HG02798 (cell line): ENCODE measurements around the gene APBB2.

Experiments
- ATAC-seq: cut with Tn5 transposase; IDR thresholded peaks from one replicate; pipeline ENCODE4 v1.9.1; 2021; ENCODE audit warnings: mild to moderate bottlenecking; ENCODE audit not compliant: unreplicated experiment, poor library complexity

APBB2 gene

DNA sequence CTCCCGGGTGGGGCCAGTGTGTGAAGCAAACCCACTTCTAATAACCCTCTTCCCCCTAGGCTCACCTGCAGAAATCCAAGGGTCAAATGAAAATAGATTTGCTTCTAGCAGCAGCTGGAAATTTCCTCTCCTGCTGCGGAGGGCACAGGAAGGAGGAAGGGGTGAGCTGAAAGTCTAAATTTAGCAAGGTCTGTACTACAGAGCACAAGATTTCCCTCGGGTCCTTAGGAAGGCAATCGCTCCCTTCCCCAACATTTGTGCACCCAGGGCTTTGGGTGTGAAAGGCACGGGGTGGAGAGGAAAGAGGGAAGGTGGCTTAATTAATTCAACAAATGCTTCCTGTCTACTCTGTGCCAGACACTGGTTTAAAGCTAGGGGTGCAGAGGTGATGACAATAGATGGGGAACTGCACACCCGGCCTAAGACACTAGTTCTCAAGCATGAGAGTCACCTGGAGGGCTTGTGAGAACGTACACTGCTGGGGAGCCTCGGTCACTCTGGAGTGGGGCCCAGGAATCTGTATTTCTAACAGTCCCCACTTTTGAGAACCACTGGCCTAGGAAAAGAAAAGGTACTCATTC, 260.2 kb downstream of the APBB2 start:
- ATAC-seq, result no peak

DNA sequence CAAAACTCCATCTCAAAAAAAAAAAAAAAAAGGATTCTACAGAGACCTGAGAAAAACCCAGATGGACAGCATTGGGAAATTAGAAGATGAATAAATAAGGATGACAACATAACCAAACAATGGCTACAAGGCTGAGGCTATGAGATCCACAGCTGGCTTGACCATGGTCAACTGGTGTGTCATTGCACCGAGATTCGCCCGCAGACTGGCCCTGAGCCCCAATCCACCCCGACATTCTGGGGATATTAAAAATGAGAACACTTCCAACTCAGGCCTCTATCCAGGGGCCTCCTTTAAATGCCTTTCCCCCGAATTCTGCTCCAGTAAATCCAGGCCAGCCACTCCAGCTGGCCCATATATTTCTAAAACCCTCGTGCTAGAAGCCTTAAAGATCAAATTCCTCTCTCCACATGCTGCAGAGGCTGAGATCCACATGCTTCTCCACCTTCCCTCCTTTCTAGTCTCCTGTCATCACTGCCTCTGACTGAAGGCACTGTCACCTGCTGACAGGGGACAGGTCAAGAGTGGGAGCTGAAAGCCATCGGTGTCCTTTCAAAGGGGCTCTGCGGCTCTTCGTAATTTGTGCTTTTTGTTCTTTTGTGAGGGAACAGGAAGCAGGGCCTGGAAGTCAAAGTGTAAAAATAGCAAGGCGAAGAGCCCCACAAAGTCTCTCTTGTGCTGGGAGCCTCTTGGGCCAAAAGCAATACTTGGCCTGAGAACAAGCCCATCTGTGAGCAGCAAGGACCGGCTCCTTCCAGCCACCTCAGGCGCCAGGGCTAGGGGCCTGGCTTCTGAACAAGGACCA, 260.9 kb downstream of the APBB2 start:
- ATAC-seq, result no peak

DNA sequence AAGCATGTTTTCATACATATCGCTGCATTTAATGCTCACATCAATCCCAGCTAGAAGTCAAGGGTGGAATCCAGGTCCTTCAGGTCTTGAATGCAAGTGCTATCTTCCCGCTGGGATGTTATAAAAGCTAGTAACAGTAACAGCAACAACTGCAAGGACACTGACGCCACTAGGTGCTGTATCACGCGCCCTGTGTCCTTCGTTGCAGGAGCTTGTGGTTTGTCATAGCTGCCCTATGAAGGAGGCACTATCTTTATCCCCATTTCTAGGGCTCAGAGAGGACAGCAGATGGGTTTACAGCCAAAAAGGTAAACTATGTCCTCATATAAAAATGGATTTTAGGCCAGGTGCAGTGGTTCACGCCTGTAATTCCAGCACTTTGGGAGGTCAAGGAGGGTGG, 261.7 kb downstream of the APBB2 start:
- ATAC-seq, result no peak

DNA sequence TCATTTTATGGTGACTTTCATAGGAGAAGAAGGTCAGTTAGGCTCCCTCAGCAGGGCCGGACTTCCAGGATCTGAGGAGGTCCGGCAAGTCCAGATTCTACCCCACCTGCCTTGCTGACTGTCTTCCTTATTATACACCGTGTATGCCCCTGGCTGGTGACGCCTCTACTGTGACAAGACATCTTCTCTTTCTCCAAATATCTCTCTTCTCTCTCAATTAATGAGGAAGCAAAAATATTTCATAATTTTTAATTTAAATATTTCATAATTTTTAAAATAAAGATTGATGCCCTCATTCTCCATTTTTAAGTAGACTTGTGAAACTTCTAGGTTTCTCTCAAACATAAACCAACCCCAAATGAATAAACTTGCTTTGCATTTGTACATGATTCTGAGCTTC, 262.1 kb downstream of the APBB2 start:
- ATAC-seq, result no peak

DNA sequence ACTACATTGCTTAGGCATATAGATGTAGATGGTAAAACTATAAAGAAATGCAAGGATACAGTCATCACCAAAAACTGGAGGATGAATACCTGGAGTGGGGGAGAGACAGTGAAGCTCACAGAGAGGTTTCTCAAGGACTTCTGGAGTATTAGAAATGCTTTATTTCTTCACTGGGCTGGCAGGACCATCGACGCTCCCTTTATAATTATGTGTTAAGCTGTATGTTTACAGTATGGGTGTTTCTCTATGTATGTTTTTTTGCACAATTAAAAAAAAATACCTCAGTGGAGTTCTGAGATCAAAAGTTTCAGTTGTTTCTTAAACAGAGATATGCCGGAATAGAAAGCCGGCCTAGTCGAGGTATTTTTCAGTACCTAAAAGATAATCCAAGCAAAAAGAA, 263.3 kb downstream of the APBB2 start:
- ATAC-seq, result no peak

DNA sequence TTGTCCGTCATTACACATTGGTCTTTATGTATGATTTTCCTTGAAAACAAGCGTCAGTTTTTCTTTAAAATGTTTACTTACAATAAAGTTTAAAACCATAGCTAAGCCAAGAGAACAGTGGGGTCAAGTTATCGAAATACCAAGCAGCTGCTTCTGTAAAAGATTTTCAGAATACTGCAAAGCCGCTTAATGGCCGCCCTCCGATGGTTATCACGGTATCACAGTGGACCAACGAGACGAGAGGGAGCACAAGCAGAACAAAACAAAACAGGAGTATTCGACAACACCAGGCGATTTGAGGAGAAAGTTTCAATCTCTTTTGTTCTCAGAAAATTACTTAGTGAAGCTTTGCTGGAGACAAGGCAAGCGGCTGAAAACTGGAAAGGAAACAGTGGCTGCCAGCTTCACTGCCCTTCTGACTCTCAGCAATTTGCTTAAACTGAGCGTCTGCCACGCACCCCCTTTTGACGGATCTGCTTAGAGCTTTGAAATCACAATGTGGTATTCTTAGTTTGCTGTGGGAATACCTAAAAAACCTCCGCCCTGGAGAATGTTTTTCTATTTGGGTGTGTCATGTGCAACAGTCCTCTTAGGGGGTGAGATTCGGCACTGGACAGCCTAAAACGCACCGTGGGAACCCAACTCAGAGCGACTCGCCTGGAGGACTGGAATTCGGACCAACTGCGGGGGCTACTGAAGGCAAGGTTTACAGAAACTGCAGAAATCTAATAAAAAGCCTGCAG, 264.8 kb downstream of the APBB2 start:
- ATAC-seq, result no peak

DNA sequence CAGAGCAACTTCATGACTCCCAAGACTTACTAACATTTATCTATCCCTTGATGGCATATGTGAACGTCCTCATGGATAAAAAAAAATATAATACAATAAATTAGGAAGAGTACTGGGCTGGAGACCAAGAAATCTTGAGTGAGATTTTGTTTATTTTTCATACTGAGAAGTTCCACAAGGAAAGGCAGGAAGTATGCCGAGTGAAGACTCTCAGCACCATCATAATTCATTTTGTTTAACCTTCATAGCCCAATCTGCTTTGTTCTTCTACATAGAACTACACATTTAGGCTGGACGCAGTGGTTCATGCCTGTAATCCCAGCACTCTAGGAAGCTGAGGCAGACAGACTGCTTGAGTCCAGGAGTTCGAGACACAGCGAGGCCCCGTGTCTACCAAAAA, 266.3 kb downstream of the APBB2 start:
- no peak for ATAC-seq

DNA sequence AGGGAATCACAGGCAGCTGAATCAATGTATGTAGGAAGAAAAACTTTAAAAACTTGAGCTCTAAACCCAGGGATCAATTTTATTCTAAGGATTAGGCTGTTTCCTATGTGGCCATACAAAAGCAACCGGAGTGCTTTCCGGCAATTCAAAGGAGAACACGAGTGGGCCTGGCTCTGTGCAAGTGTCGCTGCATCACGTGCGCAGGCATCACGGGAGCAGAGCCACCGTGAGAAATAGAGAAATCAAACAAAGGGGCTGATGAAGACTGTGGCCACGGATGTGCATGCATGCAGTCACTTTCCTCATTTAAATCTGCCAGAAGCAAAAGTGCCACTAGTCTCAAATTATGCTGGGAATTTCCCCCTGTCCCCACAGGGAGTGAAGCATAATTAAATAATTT, 267.7 kb downstream of the APBB2 start:
- ATAC-seq, result no peak

DNA sequence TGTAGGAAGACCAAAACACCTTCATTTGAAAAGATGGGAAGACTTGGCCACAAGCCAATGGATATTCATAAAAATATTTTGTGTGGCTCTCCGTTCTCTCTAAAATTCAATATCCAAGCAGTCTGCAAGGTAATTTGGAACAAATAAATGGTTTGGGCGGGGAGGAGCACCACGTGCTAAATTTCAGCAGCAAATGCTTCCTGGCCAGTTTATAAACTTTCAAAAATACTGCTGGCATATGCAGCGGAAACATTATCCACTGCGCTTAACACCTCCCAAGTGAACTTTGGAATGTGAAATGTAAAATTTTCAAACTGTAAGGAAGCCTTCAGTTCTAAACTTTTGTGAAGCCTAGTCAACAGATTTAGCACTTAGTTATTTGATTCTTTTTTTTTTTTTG, 273.6 kb downstream of the APBB2 start:
- ATAC-seq, result no peak

DNA sequence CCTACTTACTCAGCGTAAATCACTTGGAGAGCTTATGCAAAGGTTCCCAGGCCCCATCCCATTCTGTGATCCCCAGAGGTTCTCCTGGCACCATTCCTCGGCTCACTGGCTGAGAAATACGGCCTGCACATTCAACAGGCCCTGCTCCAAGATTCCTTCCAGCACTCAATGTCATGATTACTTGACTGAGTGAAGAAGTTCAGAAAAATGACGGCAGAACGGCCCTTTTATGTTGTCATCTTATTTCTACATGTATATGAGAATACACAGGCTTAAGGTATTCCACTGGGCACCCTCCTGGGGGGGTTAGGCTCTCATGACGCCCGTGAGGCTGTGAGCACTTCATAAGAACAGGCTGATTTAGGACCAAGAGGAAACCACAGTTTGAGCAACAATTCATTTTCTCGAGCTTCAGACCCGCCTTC, 274.0 kb downstream of the APBB2 start:
- ATAC-seq, result no peak

DNA sequence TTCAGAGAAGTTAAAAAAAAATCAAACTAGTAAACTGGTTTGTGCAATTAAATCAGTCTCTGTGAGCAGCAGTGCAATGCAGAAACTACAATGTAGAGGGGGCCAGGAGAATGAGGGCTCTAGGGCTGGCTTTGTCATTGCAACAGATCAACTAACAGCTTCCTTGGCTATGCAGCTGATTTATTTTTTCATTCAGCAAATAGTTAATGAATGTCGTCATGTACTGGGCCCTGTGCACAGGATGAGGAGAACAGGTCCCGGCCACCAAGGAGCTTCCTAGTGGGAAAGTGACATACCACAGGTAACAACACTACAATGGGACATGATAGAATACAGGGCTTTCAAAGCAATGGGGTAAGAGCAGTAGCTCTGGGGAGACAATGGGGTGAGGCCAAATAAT, 274.5 kb downstream of the APBB2 start:
- ATAC-seq, result no peak

DNA sequence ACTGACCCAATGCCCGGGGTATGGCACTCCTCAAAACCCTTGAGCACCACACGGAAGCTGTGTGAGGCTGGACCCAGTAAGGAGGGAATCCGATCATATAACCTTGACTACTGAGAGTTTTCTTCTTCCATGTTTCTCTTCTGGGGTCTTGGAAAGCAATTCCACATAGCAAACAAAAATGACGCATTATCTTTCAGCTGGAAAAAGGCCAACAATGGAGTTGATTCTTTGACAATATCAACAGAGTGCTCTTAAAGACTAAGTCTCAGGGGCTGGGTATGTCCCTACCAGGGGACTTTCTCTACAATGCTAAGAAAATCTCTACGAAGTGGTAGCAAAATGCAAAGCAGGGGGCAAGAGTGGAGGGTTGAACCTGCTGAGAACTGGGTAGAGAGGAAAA, 276.0 kb downstream of the APBB2 start:
- ATAC-seq, result no peak

DNA sequence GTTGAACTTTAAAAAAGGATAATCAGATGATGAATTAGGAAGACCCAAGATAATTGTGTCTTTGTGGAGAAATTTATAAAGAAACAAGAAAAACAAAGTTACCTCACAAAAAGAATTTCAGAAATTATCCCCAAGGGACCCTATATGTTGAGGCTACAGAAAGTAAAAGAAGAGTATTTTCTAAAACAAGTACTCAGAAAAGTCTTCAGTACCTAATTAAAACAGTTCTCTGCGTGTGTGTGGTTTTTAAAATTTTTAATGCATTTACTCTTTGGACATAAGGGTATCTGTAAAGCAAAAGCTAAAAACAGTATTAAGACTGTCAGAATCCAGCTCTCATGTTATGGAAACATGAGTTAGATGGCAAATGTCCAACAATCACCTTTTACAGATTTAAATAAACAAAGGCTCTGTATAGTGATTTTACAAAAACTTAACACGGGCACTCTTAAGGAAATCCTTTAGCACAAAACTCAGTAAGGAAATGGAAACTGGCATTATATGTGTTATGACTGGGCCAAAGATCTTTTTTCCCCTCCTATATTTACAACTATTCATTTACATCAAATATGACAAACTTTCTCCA, 277.1 kb downstream of the APBB2 start:
- ATAC-seq, result no peak

DNA sequence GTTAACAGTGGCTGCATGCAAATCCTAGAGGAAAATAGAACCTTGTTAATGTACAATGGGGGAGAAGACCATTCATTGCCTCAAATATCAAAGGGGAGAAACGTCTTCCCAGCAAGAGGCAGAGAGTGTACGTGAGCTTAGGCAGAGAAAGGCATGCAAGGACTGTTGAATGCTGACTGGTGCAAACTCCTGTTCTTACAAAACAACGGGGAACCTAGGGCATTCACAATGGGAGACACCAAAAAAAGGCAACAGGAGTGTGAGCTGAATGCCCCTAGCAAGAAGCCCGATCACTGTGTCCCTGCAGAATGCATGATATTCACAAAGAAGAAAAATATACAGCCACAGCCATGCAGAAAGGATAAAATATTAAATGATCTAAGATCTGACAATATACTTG, 279.7 kb downstream of the APBB2 start:
- no peak for ATAC-seq

DNA sequence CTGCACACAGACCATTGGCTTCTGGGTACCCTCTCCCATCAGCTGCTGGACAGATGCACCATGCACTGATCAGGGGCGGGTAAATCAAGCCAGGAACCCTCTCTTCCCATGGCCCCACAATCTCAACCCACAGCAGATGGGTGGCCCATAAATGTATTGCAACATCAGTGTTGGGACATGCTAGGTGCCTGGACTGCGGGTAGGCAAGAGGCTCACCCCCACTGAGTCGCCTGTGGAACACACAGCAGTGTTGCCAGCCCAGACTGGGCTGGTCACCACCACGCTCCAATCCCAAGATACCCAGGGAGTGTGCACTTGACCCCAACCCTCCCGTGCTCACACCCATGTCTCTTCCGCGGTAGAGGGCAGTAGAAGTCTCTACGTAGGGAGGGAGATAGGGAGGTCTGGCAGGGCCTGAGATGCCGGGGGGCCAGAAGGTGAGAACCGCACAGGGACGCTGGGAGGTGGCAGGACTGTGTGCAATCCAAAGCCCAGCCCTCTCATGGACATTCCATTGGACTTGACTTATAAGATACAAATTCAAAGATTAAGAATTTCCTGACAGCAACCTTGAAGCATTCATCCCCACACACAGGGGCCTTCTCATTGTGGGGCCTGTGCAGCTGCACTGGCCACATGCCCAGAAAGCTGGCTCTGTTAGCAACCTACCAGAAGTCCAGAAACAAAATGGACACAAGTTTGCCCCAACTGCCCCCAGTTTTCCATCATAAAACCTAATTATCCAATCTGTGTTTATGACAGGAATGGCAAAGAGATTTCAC, 280.9 kb downstream of the APBB2 start:
- no peak for ATAC-seq

DNA sequence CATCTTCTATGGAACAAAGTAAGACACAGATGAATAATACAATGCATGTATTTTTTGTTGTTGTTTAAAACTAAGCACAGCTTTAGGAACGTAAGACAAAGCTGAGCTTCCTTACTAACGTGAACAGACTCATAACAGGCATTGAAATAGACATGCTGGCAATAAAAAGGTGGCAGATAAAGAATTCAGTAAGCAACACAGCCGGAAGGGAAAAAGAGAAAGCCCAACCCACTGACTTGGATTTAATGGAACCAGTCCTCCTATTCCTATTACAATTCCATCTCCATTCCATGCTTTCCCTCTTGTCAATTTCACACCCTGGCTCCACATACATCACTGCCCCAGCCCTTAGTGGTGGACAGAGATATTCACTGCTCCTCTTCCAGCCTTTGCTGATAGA, 282.5 kb downstream of the APBB2 start:
- ATAC-seq, result no peak

DNA sequence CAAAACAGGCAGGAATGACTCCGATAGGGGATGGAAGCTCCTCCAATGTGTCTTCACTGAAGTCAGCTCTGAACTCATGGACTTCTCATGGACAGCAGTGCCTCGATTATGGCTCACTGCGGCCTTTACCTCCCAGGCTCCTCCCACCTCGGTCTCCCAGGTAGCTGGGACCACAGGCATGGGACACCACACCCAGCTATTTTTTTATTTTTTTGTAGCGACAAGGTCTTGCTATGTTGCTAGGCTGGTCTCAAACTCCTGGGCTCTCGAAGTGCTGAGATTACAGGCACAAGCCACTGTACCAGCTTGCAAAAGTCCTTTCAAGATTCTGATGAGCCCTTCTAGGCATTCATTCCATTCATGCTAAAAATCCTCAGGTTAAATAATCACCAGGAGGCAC, 283.1 kb downstream of the APBB2 start:
- no peak for ATAC-seq

DNA sequence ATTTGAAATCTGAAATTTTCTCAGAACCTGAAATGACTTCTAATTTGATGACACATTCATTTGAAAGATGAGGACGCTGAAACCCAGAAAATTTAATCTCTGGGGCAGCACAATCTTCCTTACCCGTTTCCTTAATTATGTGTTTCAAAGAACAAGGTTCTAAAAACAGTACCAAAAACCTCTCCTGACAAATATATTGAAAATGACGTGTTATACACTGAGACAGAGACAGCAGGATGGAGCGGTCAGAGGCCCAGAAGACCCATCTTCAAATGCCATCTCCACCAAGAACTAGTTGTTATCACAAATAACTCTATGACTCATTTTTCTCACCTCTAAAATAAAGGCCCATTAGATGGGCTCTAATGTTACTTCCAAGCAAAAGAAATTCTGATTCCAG, 287.3 kb downstream of the APBB2 start:
- ATAC-seq, result no peak

DNA sequence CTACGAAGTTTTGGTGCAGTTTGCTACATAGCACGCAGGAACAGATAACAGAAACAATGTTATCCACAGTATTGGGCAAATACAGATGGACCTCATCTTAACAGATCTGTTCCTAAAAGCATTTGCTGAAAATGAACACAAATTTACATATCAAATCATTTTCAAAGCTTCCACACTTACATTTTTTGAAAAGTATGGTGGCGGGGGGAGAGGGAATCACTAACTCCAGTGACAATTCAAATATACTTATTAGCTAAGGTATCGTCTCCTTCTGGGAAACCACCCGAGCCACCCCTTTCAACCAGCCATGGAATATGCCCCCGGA, 289.6 kb downstream of the APBB2 start:
- ATAC-seq, result no peak

DNA sequence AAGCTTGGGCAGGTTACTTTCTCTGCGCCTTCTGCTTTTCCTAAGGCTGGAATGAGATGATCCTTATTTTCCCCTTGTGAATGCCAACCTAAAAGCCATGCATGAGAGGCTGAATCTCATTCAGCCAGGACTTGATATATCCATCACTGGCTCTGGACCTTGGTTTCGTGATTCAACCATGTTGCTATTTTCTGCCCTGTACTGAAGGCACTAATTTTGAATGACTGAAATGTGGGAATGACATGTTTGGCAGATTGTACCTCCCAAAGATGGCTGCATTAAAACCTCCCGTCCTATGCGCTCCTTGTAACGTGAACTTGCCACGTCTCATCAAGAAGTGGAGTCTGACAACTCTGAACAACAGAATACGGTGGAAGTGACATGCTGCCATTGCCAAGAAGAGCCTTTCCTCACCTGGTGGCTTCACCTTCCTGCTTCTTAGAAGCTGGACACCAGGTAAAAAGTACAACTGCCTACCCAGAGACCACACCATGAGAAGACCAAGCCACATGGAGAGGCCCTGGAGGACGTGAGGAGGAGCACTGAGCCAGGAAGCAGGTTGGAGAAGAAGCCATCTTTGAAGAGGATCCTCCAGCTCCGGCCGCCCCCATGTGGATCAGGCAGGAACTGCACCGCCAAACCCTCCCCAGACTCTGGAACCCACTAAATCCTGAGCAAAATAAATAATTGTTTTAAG, 290.1 kb downstream of the APBB2 start:
- ATAC-seq, result peak; percentile 79
